ELF-1 (cell line): Measurements from ENCODE around the gene PANX2.
"Not testable (repeated sequence)": the region's sequence is repeated elsewhere in the genome, so short reads cannot be mapped to it uniquely, and the experiment has no call there.

Experiments
- DNase-seq: peaks from one replicate; pipeline ENCODE4 v3.0.0-alpha.2; 2016; ENCODE audit warnings: low read depth, low spot score

PANX2 gene

GRCh38 chr22:50170453-50171318 is at the start of gene PANX2:
TSS of gene PANX2 (plus strand) at chr22:50170731. CDS start at chr22:50170731, 0 bp downstream.
- peak; percentile 16 for DNase-seq

GRCh38 chr22:50121202-50121740 is 49.3 kb upstream of the PANX2 start:
- DNase-seq: no peak

GRCh38 chr22:50123119-50123518 is 47.4 kb upstream of the PANX2 start:
- no peak for DNase-seq

DNA sequence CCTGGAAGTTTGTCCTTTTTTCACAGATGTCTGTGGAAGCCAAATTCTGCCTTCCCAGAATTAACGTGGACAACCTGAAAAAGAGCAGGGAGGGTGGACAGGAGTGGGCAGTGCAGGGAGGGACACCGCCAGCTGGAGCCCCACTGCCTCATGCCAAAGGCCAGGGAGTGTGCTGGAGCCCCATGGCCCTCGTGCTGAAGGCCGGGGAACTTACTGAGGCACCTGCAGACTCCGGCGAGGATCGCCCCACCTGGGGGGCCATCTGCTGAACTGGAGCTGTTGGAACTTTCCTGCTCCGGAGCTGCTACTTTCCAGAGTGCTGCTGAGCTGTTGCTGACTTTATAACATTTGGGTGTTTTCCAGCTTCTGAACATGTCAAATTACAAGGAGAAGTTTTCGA is 45.5 kb upstream of the PANX2 start:
- no peak for DNase-seq

- no peak for DNase-seq
Measured at GRCh38 chr22:50129121-50129736, 41.3 kb upstream of the PANX2 start.

- DNase-seq: no peak
Measured at GRCh38 chr22:50131894-50132293, 38.6 kb upstream of the PANX2 start.

DNA sequence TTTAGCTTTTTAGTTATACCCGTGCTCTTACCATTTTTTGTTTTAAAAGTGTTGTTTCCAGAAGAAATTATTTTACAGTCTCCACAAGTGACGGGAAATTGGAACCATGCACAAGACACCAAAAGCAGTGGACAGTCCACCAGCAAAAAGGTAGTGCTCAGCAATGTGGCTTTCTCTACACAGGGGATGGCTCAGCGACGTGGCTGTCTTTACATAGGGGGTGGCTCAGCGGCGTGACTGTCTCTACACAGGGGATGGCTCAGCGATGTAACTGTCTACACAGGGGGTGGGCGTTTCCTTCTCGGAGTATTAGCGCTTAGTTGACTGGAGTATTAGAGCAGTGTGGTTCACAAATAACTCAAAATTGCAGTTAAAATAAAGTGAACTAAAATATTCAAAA is 36.0 kb upstream of the PANX2 start:
- DNase-seq: no peak

DNA sequence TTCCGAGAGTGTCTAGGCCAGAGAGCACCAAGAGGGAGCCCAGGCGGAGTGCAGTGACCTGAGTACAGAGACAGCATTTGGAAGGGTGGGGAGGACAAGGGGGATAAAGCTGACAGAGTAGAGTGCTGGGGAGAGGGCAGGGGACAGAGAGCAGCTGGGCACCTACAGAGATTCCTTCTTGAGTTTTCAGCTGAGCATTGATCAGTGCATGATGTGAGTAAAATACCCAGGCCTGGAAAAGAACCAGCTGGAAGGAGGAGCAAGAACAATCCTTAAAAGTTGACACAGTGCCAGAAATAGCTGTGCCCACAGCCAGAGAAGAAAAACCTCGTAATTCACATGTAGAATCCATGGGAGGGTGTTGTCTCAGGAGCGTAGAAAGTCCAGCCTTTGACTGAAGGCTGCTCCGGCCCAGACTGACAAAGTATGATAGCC is 33.9 kb upstream of the PANX2 start:
- DNase-seq: no peak

DNA sequence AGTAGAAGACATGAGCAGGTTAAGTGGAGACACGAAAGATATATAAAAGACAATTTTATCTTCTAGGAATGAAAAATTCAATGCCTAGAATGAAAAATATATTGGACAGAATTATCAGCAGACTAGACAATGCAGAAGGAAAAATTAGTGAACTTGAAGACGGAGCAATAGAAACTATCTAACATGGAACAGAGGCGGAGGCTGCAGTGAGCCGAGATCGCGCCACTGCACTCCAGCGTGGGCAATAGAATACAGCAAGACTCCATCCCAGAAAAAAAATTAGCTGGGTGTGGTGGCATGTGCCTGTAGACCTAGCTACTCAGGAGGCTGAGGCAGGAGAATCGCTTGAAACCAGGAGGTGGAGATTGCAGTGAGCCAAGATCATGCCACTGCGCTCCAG is 33.3 kb upstream of the PANX2 start:
- not testable (repeated sequence) for DNase-seq

GRCh38 chr22:50138041-50138440 is 32.5 kb upstream of the PANX2 start:
- DNase-seq: no peak

GRCh38 chr22:50138988-50139387 is 31.5 kb upstream of the PANX2 start:
- DNase-seq: no peak

DNA sequence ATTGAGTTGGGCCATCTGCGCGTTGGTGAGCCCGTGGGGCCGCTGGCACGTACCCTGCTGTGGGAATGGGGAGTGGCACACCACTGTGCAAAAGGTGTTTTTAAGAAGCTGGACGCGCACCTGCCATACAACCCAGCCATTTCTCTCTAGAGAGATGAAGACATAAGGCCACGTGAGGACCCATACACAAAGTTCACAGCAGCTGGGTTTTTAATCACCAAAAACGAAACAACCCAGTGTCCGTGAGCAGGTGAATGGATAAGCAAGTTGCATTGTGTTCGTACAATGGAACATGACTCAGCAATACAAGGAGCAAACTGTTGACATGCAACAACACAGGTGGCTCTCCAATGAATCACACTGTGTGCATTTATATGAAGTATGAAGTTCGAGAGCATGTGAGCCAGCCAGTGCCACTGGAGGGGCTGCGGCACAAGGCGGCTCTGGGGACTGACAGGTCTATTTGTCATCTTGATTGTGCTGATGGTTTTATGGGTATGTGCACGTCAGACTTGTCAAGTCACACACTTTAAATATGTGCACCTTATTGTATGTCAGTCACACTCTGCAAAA is 30.6 kb upstream of the PANX2 start:
- no peak for DNase-seq

DNA sequence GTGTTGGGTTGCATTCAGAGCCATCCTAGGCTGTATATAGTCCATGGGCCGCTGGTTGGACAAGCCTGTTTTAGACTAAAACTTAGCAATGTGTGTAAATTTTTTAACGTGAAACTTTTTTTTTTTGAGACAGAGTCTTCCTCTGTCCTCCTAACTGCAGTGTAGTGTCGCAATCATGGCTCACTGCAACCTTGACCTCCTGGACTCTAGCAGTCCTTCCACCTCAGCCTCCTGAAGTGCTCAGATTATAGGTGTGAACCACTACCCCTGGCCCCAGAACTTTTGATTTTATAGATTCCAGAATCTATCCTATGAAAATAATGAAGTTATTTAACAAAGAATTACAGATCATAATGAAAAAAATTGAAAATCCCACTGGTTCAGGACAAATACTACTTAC is 29.9 kb upstream of the PANX2 start:
- no peak for DNase-seq

GRCh38 chr22:50141462-50141861 is 29.1 kb upstream of the PANX2 start:
- no peak for DNase-seq

DNA sequence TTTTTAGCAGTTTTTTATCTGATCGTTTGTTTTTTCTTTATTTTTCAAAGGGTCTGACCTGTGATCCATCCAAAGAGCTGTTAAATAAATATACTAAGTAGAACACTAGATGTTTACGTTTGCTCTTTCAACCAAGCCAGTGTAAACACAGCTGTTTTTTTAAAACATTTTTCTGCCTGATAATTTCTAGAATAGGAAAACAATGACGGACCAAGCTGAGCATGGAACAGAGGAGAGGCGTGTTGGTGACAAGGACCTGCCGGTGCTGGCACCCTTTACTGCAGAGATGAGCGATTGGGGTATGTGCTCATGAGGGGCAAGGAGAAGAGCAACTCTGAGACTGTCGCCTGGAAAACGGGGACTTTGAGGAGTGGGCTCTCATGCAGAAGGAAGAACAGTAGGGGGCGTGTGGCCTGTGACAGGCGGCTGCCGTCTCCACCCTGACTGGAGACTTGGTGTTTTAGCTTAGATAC is 28.6 kb upstream of the PANX2 start:
- DNase-seq: peak; percentile 49

- DNase-seq: no peak
Measured at GRCh38 chr22:50143096-50143495, 27.4 kb upstream of the PANX2 start.

DNA sequence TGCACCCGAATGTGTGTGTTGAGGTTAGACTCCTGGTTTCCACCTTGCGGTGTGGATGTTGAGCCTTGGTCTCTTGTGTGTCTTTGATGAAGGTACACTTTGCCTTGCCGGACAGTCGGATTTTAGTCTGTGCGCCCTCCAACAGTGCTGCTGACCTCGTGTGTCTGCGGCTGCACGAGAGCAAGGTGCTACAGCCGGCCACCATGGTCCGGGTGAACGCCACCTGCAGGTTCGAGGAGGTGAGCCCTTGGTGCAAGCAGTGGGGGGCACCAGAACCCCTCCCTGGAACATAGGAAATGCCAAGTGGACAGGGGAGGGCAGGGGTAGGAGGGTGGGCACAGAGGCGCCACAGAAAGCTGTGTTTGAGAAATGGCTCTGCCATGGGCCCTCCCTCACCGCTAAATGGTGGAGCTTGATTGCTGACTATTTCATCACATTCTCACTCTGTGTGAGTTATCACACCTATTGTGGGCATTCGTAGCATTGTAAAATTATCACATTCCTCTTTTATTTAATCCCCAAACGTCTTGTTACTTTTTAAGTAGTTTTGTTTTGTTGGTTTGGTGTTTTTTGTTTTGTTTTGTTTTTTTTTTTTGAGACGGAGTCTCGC is 26.4 kb upstream of the PANX2 start:
- no peak for DNase-seq

- DNase-seq: no peak
Measured at GRCh38 chr22:50145721-50146438, 24.7 kb upstream of the PANX2 start.

- peak; percentile 20 for DNase-seq
Measured at GRCh38 chr22:50146439-50147238, 23.9 kb upstream of the PANX2 start.
